Breast epithelium (tissue), 3 donors: ENCODE data around the gene FTH1.

Experiments used
- CTCF ChIP-seq, 3 donors: fragments of 450-650 bp; IDR thresholded peaks; one replicate each; pipeline ENCODE4 v1.5.1; 2016 to 2017; ENCODE audit warnings: antibody characterized with exemption in 3 of 3, mild to moderate bottlenecking in 3 of 3, moderate library complexity in 3 of 3
- POLR2A ChIP-seq: fragments of 450-650 bp; IDR thresholded peaks from one replicate; pipeline ENCODE4 v1.6.1; 2016; ENCODE audit warnings: antibody characterized with exemption, mild to moderate bottlenecking, moderate library complexity

- TF ChIP-seq POLR2A: no peak
- TF ChIP-seq CTCF (IDR thresholded peaks at IDR 0.05): no peak
Observed at GRCh38 chr11:61966734-61967115, 709 bp downstream of the FTH1 start.
